GM13977 (cell line): Measurements from ENCODE around the gene NOSIP.

ENCODE experiments used
- DNase-seq: peaks from one replicate; pipeline ENCODE4 v3.0.0; 2012; ENCODE audit warnings: low spot score
- in situ Hi-C: fragments of 300-500 bp; cut with MboI; formaldehyde crosslinking; loops from one replicate; pipeline ENCODE4 v1.12.0; 2022; ENCODE audit warnings: low sequenced_read_pairs, low pct_unique_long_range_greater_than_20kb, mixed read lengths, inconsistent platforms; ENCODE audit not compliant: unreplicated experiment
- TF ChIP-seq, protein P1 (sequence below): IDR thresholded peaks from 2 replicates; pipeline ENCODE4 v1.5.1; 2012; ENCODE audit warnings: mild to moderate bottlenecking, control low read depth; ENCODE audit not compliant: insufficient read depth; ENCODE audit errors: extremely low read depth, missing control alignments

The NOSIP gene

DNA sequence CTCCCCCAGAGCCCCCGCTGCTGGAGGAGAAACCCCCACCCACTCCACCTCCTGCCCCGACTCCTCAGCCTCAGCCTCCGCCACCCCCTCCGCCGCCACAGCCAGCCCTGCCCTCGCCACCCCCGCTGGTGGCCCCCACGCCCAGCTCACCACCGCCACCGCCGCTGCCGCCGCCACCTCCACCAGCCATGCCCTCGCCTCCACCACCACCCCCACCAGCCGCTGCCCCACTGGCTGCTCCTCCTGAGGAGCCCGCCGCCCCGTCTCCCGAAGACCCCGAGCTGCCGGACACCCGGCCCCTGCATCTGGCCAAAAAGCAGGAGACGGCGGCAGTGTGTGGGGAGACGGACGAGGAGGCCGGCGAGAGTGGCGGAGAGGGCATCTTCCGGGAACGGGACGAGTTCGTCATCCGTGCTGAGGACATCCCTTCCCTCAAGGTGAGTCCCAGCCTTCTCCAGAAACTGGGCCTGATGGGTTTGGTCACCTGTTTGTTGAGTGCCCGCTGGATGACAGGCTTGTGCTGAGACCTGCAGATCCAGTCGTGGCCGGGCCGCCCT is 21.2 kb upstream of the NOSIP start:
- no peak for DNase-seq
- in situ Hi-C loops, result no loop called here
- TF ChIP-seq, protein P1, sequence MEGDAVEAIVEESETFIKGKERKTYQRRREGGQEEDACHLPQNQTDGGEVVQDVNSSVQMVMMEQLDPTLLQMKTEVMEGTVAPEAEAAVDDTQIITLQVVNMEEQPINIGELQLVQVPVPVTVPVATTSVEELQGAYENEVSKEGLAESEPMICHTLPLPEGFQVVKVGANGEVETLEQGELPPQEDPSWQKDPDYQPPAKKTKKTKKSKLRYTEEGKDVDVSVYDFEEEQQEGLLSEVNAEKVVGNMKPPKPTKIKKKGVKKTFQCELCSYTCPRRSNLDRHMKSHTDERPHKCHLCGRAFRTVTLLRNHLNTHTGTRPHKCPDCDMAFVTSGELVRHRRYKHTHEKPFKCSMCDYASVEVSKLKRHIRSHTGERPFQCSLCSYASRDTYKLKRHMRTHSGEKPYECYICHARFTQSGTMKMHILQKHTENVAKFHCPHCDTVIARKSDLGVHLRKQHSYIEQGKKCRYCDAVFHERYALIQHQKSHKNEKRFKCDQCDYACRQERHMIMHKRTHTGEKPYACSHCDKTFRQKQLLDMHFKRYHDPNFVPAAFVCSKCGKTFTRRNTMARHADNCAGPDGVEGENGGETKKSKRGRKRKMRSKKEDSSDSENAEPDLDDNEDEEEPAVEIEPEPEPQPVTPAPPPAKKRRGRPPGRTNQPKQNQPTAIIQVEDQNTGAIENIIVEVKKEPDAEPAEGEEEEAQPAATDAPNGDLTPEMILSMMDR, result no peak

GRCh38 chr19:49599378-49600295 is 19.3 kb upstream of the NOSIP start:
- in situ Hi-C loops, result no loop called here
- TF ChIP-seq, protein P1, result no peak
- peak; percentile 59 for DNase-seq

DNA sequence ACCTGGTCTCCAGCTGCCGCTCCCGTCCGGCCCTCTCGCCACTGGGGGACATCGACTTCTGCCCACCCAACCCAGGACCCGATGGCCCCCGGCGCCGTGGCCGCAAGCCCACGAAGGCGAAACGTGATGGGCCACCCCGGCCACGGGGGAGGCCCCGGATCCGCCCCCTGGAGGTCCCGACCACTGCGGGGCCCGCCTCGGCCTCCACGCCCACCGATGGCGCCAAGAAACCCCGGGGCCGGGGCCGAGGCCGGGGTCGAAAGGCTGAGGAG is 17.3 kb upstream of the NOSIP start:
- DNase-seq, result no peak
- TF ChIP-seq, protein P1, result no peak
- in situ Hi-C loops, result no loop called here

GRCh38 chr19:49596954-49597702 is 16.8 kb upstream of the NOSIP start:
- in situ Hi-C loops, result no loop called here
- DNase-seq, result peak; percentile 24

DNA sequence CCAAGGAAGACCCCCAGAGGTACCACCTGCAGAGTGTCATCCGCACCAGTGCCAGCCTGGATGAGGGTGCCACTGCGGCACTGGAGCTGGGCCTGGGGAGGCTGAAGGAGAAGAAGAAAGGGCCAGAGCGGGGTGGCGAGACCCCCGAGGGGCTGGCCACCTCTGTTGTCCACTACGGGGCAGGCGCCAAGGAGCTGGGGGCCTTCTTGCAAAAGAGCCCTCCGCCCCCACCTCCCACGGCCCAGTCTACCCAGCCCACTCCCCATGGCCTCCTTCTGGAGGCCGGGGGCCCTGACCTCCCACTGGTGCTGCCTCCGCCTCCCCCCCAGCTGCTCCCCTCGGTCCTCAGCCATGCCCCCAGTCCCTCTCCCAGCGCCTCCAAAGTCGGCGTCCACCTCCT is 16.1 kb upstream of the NOSIP start:
- in situ Hi-C loops, result no loop called here
- TF ChIP-seq, protein P1, result no peak

More at GRCh38 chr19:49596954-49597702, 16.8 kb upstream of the NOSIP start:
- TF ChIP-seq, protein P1, result no peak

GRCh38 chr19:49595819-49596404 is 15.6 kb upstream of the NOSIP start:
- TF ChIP-seq, protein P1, result no peak
- no peak for DNase-seq
- in situ Hi-C loops, result no loop called here

More for the DNA sequence above, 16.1 kb upstream of the NOSIP start:
- no peak for DNase-seq
